ENCODE results near the gene KIAA1755. TPM values are rescaled to one million over a fixed set of nuclear protein-coding genes. Genes with fewer than 3 reads are reported as not detected.
"Not testable (repeated sequence)": the region's sequence is repeated elsewhere in the genome, so short reads cannot be mapped to it uniquely, and the experiment has no call there.

KIAA1755 gene
- total and polyA plus RNA-seq, 10 donors = 0.51 to 7.3 (median 4.7) TPM

DNA sequence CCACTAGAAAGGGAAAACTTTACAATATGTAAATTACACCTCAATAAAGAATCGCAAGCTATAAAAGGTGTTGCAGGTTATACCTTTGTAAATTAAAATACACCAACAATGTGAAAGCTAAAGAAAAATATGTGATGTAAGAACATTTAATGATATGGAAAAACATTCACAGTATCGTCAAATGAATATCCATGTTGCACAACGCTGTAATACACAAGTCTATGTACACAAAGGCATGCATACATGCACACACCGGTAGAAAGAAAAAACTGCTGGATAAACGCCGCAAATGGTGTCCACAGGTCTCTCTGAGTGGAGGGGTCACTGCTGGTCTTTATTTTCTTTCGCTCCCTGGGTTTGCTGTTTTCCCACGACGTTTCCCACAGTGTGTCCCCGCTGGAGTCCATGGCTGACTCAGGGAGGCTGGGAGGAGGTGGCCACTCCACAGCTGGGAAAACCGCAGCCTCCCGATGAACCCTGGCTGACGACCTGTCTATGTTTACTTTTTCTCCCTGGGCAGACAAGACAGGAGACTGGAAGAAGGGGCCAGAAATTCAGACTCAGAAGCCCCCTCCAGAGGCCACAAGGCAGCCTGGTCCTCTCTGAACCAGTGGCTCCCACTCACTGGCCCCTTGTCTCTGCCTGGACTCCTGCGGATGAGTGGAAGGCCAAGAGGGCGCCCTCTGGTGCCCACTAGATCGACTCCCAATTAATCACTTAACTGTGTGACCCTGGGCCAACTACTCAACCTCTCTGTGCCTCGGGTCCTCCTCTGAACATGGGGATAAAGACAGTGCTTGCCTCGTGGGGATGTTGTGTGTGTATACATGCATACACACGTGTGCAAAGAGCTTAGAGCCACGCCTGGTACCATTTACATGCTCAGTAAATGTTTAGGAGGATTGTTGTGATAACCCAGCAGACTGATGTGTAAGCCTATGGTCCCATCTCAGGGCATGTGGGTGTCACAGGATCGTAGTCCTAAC, 30.6 kb upstream of the KIAA1755 start:
- Histone ChIP-seq H3K4me1 (peaks cover 0 to 72% (median 11%) of the 10 kb centered on the region in 6 donors), H3K9me3 (no peaks in the 10 kb centered on the region), H3K36me3 (no peaks in the 10 kb centered on the region), H3K27me3 (replicated peaks in 1 of 7) (peaks cover 0 to 20% (median 0%) of the 10 kb centered on the region in 7 donors), H3K27ac (peak overlapping the region in 4 of 8 donors; percentile 10 to 69 (median 18)), H3K4me3 (no peak overlapping the region)
- WGBS, 5 donors = 50 to 64% (median 54%) methylated on average over 20 to 21 of the region's 21 CpGs
- intact Hi-C loops (cut with DNase I; ENCODE audit: low total_unique reads) = no loop called here
- TF ChIP-seq, protein P1, sequence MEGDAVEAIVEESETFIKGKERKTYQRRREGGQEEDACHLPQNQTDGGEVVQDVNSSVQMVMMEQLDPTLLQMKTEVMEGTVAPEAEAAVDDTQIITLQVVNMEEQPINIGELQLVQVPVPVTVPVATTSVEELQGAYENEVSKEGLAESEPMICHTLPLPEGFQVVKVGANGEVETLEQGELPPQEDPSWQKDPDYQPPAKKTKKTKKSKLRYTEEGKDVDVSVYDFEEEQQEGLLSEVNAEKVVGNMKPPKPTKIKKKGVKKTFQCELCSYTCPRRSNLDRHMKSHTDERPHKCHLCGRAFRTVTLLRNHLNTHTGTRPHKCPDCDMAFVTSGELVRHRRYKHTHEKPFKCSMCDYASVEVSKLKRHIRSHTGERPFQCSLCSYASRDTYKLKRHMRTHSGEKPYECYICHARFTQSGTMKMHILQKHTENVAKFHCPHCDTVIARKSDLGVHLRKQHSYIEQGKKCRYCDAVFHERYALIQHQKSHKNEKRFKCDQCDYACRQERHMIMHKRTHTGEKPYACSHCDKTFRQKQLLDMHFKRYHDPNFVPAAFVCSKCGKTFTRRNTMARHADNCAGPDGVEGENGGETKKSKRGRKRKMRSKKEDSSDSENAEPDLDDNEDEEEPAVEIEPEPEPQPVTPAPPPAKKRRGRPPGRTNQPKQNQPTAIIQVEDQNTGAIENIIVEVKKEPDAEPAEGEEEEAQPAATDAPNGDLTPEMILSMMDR (IDR thresholded peaks at IDR 0.05 in 8 of 11, conservative IDR thresholded peaks at IDR 0.05 in 3 of 11) = peak in 4 of 11 experiments; percentile 18 to 31 (median 25)
- TF ChIP-seq POLR2AphosphoS5 (IDR thresholded peaks at IDR 0.05) = no peak
- DNase-seq = no peak

DNA sequence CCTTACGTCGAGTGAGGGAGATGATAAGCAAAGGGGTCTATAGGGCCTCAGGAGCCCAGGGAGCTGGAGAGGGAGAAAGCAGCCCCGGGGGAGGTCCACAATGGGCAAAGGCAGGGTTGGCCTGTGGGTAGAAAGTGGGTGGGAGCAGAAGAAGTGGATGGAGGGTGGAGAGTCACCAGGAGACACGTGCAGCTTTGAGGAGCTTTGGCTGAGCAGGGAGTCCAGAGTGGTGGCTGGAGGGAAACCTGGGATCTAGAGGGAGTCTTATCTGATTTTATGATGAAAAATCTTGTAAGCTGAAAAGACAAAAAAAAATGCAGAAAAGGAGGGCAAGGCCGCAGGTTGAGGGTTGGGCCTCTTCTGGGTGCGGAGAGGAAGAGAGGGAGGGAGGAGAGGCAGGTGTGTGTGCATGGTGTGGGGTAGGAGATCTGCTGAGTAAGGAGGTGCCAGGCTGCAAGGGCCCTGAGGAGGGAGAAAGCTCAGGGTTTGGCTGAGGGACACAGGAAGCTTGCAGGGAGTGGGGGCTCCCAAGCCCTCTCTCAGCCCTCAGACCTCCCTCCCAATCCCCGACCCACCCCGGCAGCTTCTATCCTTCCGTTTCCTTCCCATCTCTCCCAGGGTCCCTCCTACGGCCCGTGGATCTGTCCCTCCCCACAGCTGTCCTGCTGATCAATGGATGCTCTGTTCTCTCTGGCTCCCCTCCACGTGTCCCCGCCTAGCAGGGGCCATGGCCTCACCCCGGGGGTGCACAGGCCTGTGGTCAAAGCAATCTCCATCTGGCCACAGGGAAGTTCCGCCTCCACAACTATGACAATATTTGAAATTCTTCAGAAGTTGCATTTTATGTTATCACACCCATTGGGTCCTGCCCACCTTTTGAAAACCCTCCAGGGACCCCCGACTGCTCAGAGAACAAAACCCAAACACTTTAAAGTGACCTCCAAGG, 26.3 kb upstream of the KIAA1755 start:
- no peak overlapping the region for H3K4me3 ChIP-seq
- no peak for DNase-seq
- peaks cover 0 to 10% (median 0%) of the 10 kb centered on the region in 7 donors for H3K27me3 ChIP-seq (replicated peaks in 1 of 7)
- H3K9me3 ChIP-seq = peaks cover 0 to 6% (median 0%) of the 10 kb centered on the region in 8 donors
- 47 to 67% (median 49%) methylated on average over 15 to 16 of the region's 16 CpGs for WGBS, 5 donors
- H3K4me1 ChIP-seq = peaks cover 0 to 32% (median 9%) of the 10 kb centered on the region in 6 donors
- H3K36me3 ChIP-seq = no peaks in the 10 kb centered on the region
- H3K27ac ChIP-seq = peak overlapping the region in 3 of 8 donors; percentile 24 to 43 (median 42)
- intact Hi-C loops (cut with DNase I; ENCODE audit: low total_unique reads) = no loop called here
- TF ChIP-seq POLR2A (IDR thresholded peaks at IDR 0.05) = no peak
- TF ChIP-seq, protein P1 (IDR thresholded peaks at IDR 0.05 in 8 of 11, conservative IDR thresholded peaks at IDR 0.05 in 3 of 11) = no peak
- TF ChIP-seq POLR2AphosphoS5 (IDR thresholded peaks at IDR 0.05) = no peak

DNA sequence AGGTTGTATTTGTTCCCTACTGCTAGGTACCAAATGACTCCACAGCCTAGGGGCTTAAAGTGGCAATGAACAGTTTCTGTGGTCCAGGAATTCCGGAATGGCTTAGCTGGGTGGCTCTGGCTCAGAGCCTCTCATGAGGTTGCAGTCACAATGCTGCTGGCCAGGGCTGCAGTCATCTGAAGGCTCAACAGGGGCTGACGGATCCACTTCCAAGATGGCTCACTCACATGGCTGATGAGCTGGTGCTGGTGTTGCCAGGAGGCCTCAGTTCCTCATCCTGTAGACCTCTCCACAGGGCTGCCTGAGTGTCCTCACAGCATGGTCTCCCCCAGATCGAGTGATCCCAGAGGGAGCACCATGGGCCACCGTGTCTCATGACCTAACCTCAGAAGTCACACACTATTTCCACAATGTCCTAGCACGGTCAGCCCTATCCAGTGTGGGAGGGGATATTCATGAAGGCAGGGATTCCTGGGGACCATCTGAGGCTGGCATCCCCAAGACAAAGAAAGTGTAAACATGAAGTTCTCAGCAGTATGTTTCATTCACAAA, 24.4 kb upstream of the KIAA1755 start:
- H3K4me1 ChIP-seq = peaks cover 0 to 23% (median 9%) of the 10 kb centered on the region in 6 donors
- no peaks in the 10 kb centered on the region for H3K36me3 ChIP-seq
- TF ChIP-seq POLR2A (IDR thresholded peaks at IDR 0.05) (no peak), POLR2AphosphoS5 (IDR thresholded peaks at IDR 0.05) (no peak)
- TF ChIP-seq, protein P1 (IDR thresholded peaks at IDR 0.05 in 8 of 11, conservative IDR thresholded peaks at IDR 0.05 in 3 of 11) = no peak
- DNase-seq = no peak
- H3K9me3 ChIP-seq = peaks cover 0 to 6% (median 0%) of the 10 kb centered on the region in 8 donors
- H3K27me3 ChIP-seq (replicated peaks in 1 of 7) = no peaks in the 10 kb centered on the region
- H3K4me3 ChIP-seq = no peak overlapping the region
- H3K27ac ChIP-seq = no peak overlapping the region
- intact Hi-C loops (cut with DNase I; ENCODE audit: low total_unique reads) = no loop called here
- WGBS, 5 donors = 87 to 100% (median 91%) methylated on average over 3 to 5 of the region's 5 CpGs

DNA sequence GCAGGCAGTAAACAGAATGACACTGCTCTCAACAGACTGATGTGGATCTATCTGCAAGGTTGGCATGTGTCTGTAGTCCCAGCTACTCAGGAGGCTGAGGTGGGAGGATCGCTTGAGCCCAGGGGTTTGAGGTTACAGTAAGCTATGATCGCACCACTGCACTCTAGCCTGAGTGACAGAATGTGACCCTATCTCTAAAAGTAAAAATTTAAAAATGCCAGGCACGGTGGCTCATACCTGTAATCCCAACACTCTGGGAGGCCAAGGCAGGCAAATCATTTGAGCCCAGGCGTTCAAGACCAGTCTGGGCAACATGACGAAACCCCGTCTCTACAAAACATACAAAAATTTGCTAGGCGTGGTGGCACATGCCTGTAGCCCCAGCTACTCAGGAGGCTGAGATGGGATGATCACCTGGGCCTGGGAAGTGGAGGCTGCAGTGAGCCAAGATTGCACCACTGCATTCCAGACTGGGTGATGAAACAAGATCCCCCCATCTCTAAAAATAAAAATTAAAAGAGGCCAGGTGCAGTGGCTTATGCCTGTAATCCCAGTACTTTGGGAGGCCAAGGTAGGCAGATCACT, 23.6 kb upstream of the KIAA1755 start:
- WGBS, 5 donors = 79 to 95% (median 95%) methylated on average over 7 of the region's 7 CpGs
- H3K4me1 ChIP-seq = peaks cover 0 to 23% (median 9%) of the 10 kb centered on the region in 6 donors
- H3K36me3 ChIP-seq; DNase-seq; H3K27me3 ChIP-seq (replicated peaks in 1 of 7); H3K4me3 ChIP-seq; H3K27ac ChIP-seq; H3K9me3 ChIP-seq; intact Hi-C loops (cut with DNase I; ENCODE audit: low total_unique reads): not testable (repeated sequence)

Measured in spleen (tissue), 11 donors.